ENCODE data around the gene ATG2A.

- TF ChIP-seq POLR2A (IDR thresholded peaks at IDR 0.05; ENCODE audit: low read depth, low read length), result no peak
- no peak for TF ChIP-seq MYC (IDR thresholded peaks at IDR 0.05; ENCODE audit: low read depth, low read length)
- no peak for TF ChIP-seq CTCF (IDR thresholded peaks at IDR 0.05; ENCODE audit: extremely low read depth in 1 of 2, insufficient read depth in 1 of 2, low read depth in 1 of 2, low read length in 2 of 2)
- TF ChIP-seq EZH2 (IDR thresholded peaks at IDR 0.05; ENCODE audit: borderline replicate concordance, low read depth, low read length, severe bottlenecking), result no peak
- TF ChIP-seq POLR2AphosphoS5 (IDR thresholded peaks at IDR 0.05; ENCODE audit: insufficient read depth, low read depth, low read length), result no peak
Measured at GRCh38 chr11:64854157-64854533, 62.9 kb downstream of the ATG2A start.
